ENCODE measurements around the gene PTPRD. TPM values are rescaled to one million over a fixed set of nuclear protein-coding genes. Genes with fewer than 3 reads are reported as not detected.

PTPRD gene
- total RNA-seq, 1 experiment from 2014 or later = 69.6 TPM

DNA sequence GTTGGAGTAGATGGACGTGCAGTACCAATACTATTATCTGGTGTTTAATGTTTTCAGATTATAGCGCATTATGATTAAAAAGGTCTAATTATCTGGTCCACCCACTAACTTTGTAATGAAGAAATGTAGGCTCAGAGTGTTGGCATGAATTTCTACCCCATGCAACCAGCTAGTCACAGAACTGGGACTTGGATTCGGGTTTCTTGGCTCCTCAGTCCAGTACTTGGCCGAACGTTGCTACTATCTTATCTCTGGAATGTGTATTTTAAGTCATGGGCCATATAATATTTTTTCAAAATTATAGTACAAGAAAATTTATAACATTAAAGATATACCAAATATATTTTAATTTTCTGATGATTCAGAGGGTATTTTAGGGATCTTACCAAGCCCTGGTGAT, 2155.7 kb downstream of the PTPRD start (continued):
- TF ChIP-seq KAT7 (CRISPR knock-in tag; IDR thresholded peaks at IDR 0.05; ENCODE audit: borderline replicate concordance) = no peak

DNA sequence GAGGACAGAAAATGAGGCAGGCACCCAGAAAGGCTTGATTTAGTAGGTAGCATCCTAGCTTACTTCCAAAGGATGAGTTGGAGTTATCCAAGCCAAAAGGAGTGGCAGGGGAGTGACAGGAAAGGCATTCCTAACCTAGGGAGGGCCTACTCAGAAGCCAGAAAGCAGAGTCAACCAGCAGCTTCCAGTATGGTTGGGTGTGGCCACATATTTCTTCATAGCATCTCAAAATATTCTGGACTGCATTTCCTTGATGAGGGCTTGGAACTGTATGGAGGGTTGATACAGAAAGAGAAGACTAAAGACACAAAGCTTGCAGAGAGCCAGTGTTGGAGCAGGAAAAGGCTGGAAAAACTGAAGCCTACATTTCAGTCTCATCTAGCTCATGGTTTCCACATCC, 2156.5 kb downstream of the PTPRD start:
- no peaks in the 10 kb centered on the region for H3K27me3 Mint-ChIP-seq (ENCODE audit: low read depth)
- H3K27ac Mint-ChIP-seq = no peak overlapping the region
- peaks cover 10% of the 10 kb centered on the region; the same call in 1 of the 2 replicates for H3K4me1 Mint-ChIP-seq
- ChIA-PET POLR2A (no interaction called here), CTCF (no interaction called here)
- H3K9me3 Mint-ChIP-seq = no peaks in the 10 kb centered on the region
- ATAC-seq (no peak), DNase-seq (ENCODE audit: low spot score) (no peak)
- no peaks in the 10 kb centered on the region for H3K36me3 Mint-ChIP-seq
- H3K4me3 Mint-ChIP-seq = no peak overlapping the region
- TF ChIP-seq ZNF232 (CRISPR knock-in tag; IDR thresholded peaks at IDR 0.05) (no peak), SP1 (CRISPR knock-in tag; conservative IDR thresholded peaks at IDR 0.05) (no peak), ZNF121 (CRISPR knock-in tag; IDR thresholded peaks at IDR 0.05) (no peak), ZNF263 (CRISPR knock-in tag; IDR thresholded peaks at IDR 0.05; ENCODE audit: low read depth) (no peak), IRF2 (CRISPR knock-in tag; IDR thresholded peaks at IDR 0.05; ENCODE audit: borderline replicate concordance, low read depth) (no peak), NFYB (CRISPR knock-in tag; conservative IDR thresholded peaks at IDR 0.05; ENCODE audit: low read depth) (no peak), SOX15 (CRISPR knock-in tag; IDR thresholded peaks at IDR 0.05) (no peak)
- TF ChIP-seq, protein P1, sequence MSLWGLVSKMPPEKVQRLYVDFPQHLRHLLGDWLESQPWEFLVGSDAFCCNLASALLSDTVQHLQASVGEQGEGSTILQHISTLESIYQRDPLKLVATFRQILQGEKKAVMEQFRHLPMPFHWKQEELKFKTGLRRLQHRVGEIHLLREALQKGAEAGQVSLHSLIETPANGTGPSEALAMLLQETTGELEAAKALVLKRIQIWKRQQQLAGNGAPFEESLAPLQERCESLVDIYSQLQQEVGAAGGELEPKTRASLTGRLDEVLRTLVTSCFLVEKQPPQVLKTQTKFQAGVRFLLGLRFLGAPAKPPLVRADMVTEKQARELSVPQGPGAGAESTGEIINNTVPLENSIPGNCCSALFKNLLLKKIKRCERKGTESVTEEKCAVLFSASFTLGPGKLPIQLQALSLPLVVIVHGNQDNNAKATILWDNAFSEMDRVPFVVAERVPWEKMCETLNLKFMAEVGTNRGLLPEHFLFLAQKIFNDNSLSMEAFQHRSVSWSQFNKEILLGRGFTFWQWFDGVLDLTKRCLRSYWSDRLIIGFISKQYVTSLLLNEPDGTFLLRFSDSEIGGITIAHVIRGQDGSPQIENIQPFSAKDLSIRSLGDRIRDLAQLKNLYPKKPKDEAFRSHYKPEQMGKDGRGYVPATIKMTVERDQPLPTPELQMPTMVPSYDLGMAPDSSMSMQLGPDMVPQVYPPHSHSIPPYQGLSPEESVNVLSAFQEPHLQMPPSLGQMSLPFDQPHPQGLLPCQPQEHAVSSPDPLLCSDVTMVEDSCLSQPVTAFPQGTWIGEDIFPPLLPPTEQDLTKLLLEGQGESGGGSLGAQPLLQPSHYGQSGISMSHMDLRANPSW (CRISPR knock-in tag; conservative IDR thresholded peaks at IDR 0.05; ENCODE audit: low read depth) = no peak
- TF ChIP-seq, protein P2, sequence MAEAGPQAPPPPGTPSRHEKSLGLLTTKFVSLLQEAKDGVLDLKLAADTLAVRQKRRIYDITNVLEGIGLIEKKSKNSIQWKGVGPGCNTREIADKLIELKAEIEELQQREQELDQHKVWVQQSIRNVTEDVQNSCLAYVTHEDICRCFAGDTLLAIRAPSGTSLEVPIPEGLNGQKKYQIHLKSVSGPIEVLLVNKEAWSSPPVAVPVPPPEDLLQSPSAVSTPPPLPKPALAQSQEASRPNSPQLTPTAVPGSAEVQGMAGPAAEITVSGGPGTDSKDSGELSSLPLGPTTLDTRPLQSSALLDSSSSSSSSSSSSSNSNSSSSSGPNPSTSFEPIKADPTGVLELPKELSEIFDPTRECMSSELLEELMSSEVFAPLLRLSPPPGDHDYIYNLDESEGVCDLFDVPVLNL (CRISPR knock-in tag; IDR thresholded peaks at IDR 0.05; ENCODE audit: borderline replicate concordance, low read depth) = no peak
- TF ChIP-seq, protein P3, sequence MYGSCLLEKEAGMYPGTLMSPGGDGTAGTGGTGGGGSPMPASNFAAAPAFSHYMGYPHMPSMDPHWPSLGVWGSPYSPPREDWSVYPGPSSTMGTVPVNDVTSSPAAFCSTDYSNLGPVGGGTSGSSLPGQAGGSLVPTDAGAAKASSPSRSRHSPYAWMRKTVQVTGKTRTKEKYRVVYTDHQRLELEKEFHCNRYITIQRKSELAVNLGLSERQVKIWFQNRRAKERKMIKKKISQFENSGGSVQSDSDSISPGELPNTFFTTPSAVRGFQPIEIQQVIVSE (CRISPR knock-in tag; IDR thresholded peaks at IDR 0.05; ENCODE audit: borderline replicate concordance) = no peak
- TF ChIP-seq, protein P4, sequence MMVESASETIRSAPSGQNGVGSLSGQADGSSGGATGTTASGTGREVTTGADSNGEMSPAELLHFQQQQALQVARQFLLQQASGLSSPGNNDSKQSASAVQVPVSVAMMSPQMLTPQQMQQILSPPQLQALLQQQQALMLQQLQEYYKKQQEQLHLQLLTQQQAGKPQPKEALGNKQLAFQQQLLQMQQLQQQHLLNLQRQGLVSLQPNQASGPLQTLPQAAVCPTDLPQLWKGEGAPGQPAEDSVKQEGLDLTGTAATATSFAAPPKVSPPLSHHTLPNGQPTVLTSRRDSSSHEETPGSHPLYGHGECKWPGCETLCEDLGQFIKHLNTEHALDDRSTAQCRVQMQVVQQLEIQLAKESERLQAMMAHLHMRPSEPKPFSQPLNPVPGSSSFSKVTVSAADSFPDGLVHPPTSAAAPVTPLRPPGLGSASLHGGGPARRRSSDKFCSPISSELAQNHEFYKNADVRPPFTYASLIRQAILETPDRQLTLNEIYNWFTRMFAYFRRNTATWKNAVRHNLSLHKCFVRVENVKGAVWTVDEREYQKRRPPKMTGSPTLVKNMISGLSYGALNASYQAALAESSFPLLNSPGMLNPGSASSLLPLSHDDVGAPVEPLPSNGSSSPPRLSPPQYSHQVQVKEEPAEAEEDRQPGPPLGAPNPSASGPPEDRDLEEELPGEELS (CRISPR knock-in tag; IDR thresholded peaks at IDR 0.05) = no peak
- TF ChIP-seq, protein P5, sequence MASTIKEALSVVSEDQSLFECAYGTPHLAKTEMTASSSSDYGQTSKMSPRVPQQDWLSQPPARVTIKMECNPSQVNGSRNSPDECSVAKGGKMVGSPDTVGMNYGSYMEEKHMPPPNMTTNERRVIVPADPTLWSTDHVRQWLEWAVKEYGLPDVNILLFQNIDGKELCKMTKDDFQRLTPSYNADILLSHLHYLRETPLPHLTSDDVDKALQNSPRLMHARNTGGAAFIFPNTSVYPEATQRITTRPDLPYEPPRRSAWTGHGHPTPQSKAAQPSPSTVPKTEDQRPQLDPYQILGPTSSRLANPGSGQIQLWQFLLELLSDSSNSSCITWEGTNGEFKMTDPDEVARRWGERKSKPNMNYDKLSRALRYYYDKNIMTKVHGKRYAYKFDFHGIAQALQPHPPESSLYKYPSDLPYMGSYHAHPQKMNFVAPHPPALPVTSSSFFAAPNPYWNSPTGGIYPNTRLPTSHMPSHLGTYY (CRISPR knock-in tag; IDR thresholded peaks at IDR 0.05) = no peak

DNA sequence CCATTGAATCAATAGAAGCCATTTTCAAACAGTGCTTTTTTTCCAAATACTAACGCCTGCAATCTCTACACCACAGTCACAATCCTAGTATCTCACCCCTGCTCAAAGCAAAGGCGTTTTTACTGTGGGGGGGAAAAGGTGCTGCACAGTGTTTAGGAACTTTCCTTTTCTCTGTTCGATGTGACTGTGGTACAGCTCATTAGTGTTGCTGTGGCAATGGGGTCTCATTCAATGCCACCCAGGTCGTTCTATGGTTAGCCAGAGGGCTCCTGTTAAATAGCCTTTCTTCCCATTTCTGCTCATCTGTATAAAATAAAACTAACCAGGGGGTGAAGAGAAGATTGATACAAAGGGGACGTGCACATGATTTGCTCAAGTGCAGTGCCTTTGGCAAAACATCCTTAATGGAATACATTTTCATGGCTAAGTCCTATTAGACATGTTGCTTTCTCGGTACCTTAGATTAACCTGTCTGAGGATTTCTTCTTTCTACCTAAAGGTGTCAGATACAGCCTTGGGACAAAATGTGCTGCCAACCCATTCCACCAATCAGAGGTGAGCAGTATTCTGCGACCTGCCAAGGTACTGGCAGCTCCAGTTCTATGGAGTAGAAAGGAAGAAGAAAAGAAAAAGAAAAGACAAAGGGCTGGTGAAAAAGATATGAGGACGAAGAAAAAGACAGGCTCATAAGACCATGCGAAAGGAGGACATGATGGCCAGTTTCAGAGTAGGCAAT, 2161.8 kb downstream of the PTPRD start:
- no peak for DNase-seq (ENCODE audit: low spot score)
- no peak overlapping the region for H3K4me3 Mint-ChIP-seq
- no peaks in the 10 kb centered on the region for H3K36me3 Mint-ChIP-seq
- CTCF ChIA-PET = no interaction called here
- H3K9me3 Mint-ChIP-seq = no peaks in the 10 kb centered on the region
- H3K4me1 Mint-ChIP-seq = peaks cover 8% of the 10 kb centered on the region; the same call in 1 of the 2 replicates
- no peaks in the 10 kb centered on the region for H3K27me3 Mint-ChIP-seq (ENCODE audit: low read depth)
- H3K27ac Mint-ChIP-seq = no peak overlapping the region
- no peak for ATAC-seq
- POLR2A ChIA-PET = no interaction called here
- TF ChIP-seq JUN (CRISPR knock-in tag; IDR thresholded peaks at IDR 0.05) (no peak), GTF2I (CRISPR knock-in tag; conservative IDR thresholded peaks at IDR 0.05) (no peak), IRF2 (CRISPR knock-in tag; IDR thresholded peaks at IDR 0.05; ENCODE audit: borderline replicate concordance, low read depth) (no peak), ZNF317 (CRISPR knock-in tag; IDR thresholded peaks at IDR 0.05; ENCODE audit: borderline replicate concordance, low read depth) (no peak), SMAD3 (CRISPR knock-in tag; IDR thresholded peaks at IDR 0.05; ENCODE audit: borderline replicate concordance) (no peak), FOXP1 (CRISPR knock-in tag; IDR thresholded peaks at IDR 0.05; ENCODE audit: borderline replicate concordance) (no peak)
- TF ChIP-seq, protein P6, sequence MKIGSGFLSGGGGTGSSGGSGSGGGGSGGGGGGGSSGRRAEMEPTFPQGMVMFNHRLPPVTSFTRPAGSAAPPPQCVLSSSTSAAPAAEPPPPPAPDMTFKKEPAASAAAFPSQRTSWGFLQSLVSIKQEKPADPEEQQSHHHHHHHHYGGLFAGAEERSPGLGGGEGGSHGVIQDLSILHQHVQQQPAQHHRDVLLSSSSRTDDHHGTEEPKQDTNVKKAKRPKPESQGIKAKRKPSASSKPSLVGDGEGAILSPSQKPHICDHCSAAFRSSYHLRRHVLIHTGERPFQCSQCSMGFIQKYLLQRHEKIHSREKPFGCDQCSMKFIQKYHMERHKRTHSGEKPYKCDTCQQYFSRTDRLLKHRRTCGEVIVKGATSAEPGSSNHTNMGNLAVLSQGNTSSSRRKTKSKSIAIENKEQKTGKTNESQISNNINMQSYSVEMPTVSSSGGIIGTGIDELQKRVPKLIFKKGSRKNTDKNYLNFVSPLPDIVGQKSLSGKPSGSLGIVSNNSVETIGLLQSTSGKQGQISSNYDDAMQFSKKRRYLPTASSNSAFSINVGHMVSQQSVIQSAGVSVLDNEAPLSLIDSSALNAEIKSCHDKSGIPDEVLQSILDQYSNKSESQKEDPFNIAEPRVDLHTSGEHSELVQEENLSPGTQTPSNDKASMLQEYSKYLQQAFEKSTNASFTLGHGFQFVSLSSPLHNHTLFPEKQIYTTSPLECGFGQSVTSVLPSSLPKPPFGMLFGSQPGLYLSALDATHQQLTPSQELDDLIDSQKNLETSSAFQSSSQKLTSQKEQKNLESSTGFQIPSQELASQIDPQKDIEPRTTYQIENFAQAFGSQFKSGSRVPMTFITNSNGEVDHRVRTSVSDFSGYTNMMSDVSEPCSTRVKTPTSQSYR (CRISPR knock-in tag; IDR thresholded peaks at IDR 0.05) = no peak
- TF ChIP-seq, protein P7, sequence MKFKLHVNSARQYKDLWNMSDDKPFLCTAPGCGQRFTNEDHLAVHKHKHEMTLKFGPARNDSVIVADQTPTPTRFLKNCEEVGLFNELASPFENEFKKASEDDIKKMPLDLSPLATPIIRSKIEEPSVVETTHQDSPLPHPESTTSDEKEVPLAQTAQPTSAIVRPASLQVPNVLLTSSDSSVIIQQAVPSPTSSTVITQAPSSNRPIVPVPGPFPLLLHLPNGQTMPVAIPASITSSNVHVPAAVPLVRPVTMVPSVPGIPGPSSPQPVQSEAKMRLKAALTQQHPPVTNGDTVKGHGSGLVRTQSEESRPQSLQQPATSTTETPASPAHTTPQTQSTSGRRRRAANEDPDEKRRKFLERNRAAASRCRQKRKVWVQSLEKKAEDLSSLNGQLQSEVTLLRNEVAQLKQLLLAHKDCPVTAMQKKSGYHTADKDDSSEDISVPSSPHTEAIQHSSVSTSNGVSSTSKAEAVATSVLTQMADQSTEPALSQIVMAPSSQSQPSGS (CRISPR knock-in tag; IDR thresholded peaks at IDR 0.05; ENCODE audit: borderline replicate concordance, low read depth) = no peak
